ENCODE data around the gene FSIP1. TPM values are rescaled to one million over a fixed set of nuclear protein-coding genes. Genes with fewer than 3 reads are reported as not detected.

The FSIP1 gene
- total RNA-seq, 2 donors from 2014 or later = 0.33 TPM; not detected in 1

DNA sequence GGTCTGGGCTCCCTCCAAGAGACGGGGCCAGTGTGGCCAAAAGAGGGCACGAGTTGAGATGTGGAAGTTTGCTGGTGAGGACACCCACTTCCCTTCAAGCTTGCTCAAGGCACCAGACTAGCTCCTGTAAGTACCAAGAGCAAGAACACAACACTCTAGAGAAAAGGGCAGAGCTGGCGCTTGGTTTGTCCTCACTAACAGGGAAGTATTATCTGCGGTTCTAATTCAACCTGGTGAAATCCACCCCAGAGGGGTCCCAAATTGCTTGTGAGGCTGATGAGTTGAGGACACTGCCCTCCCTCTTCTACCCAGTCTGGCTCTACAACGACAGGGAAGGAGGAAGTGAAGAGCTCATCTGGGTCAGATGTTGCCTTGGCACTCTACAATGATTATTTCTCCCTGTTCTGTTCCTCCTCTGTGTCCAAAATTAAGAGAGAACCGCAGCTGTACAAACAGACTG lies 16.9 kb upstream of the FSIP1 start:
- Histone ChIP-seq H3K27ac (no peak overlapping the region), H3K4me3 (no peak overlapping the region), H3K4me1 (no peaks in the 10 kb centered on the region), H3K9me3 (no peaks in the 10 kb centered on the region), H3K27me3 (no peaks in the 10 kb centered on the region), H3K36me3 (replicated peaks in 1 of 2; ENCODE audit: insufficient read depth in 1 of 2, low read depth in 2 of 2) (no peaks in the 10 kb centered on the region)
- DNase-seq (no peak), ATAC-seq (no peak)
- intact Hi-C loops (cut with DNase I) = no loop called here
- no peak for TF ChIP-seq POLR2A (IDR thresholded peaks at IDR 0.05)
- TF ChIP-seq CTCF (IDR thresholded peaks at IDR 0.05) = no peak
- WGBS, 2 donors = 49 to 52% methylated on average over 6 of the region's 6 CpGs

- intact Hi-C loops (cut with DNase I) = no loop called here
- Histone ChIP-seq H3K36me3 (replicated peaks in 1 of 2; ENCODE audit: insufficient read depth in 1 of 2, low read depth in 2 of 2) (no peaks in the 10 kb centered on the region), H3K27ac (no peak overlapping the region), H3K9me3 (no peaks in the 10 kb centered on the region), H3K4me3 (no peak overlapping the region), H3K4me1 (no peaks in the 10 kb centered on the region), H3K27me3 (no peaks in the 10 kb centered on the region)
- TF ChIP-seq POLR2A (IDR thresholded peaks at IDR 0.05) = no peak
- no peak for TF ChIP-seq CTCF (IDR thresholded peaks at IDR 0.05)
- 86 to 87% methylated on average over 6 of the region's 6 CpGs for WGBS, 2 donors
- DNase-seq (no peak), ATAC-seq (no peak)
These were observed 15.7 kb upstream of the FSIP1 start for GRCh38 chr15:39798382-39798781.

- ATAC-seq (no peak), DNase-seq (no peak)
- no peaks in the 10 kb centered on the region for H3K27me3 ChIP-seq
- TF ChIP-seq POLR2A (IDR thresholded peaks at IDR 0.05) = no peak
- H3K4me3 ChIP-seq = no peak overlapping the region
- intact Hi-C loops (cut with DNase I) = no loop called here
- H3K9me3 ChIP-seq = no peaks in the 10 kb centered on the region
- 69 to 80% methylated on average over 6 of the region's 6 CpGs for WGBS, 2 donors
- H3K27ac ChIP-seq = no peak overlapping the region
- H3K4me1 ChIP-seq = no peaks in the 10 kb centered on the region
- no peaks in the 10 kb centered on the region for H3K36me3 ChIP-seq (replicated peaks in 1 of 2; ENCODE audit: insufficient read depth in 1 of 2, low read depth in 2 of 2)
These were observed 14.8 kb upstream of the FSIP1 start for GRCh38 chr15:39797407-39797806.

DNA sequence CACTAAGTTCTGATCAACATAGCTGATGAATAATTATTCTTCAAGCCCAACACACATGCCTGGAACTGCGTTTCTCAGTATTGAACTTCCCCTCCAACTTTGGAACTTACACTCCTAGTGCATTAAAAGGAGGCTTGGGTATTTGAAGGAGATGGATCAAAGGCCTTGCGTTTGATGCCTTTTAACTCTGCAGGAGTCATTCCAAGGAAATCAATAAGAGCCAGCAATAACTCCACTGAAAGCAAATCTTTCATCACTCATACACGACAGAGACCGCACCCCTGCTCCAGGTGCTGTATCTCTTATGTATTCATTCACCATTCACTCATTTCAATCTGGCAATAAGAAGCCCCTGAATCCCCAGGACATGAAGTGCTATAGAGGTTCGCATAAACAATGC lies 14.0 kb upstream of the FSIP1 start:
- ATAC-seq = no peak
- 60 to 64% methylated on average over 5 of the region's 5 CpGs for WGBS, 2 donors
- no peaks in the 10 kb centered on the region for H3K36me3 ChIP-seq (replicated peaks in 1 of 2; ENCODE audit: insufficient read depth in 1 of 2, low read depth in 2 of 2)
- TF ChIP-seq POLR2A (IDR thresholded peaks at IDR 0.05) (no peak), CTCF (IDR thresholded peaks at IDR 0.05) (no peak)
- H3K4me1 ChIP-seq = no peaks in the 10 kb centered on the region
- DNase-seq = no peak
- H3K27ac ChIP-seq = no peak overlapping the region
- no peak overlapping the region for H3K4me3 ChIP-seq
- no peaks in the 10 kb centered on the region for H3K27me3 ChIP-seq
- no peaks in the 10 kb centered on the region for H3K9me3 ChIP-seq
- intact Hi-C loops (cut with DNase I) = no loop called here

- ATAC-seq (no peak), DNase-seq (no peak)
- H3K4me1 ChIP-seq = no peaks in the 10 kb centered on the region
- H3K9me3 ChIP-seq = no peaks in the 10 kb centered on the region
- no peak overlapping the region for H3K4me3 ChIP-seq
- intact Hi-C loops (cut with DNase I) = no loop called here
- H3K27me3 ChIP-seq = no peaks in the 10 kb centered on the region
- TF ChIP-seq POLR2A (IDR thresholded peaks at IDR 0.05) (no peak), CTCF (IDR thresholded peaks at IDR 0.05) (no peak)
- 48 to 49% methylated on average over 3 of the region's 3 CpGs for WGBS, 2 donors
- no peak overlapping the region for H3K27ac ChIP-seq
- no peaks in the 10 kb centered on the region for H3K36me3 ChIP-seq (replicated peaks in 1 of 2; ENCODE audit: insufficient read depth in 1 of 2, low read depth in 2 of 2)
These were observed 12.8 kb upstream of the FSIP1 start for GRCh38 chr15:39795486-39795885.

All from body of pancreas (tissue), 4 donors.